Left kidney (tissue), 1 donor: ENCODE data around the gene TMEM119. TPM values are rescaled to one million over a fixed set of nuclear protein-coding genes. Genes with fewer than 3 reads are reported as not detected.

Experiments used
- polyA plus RNA-seq: library from polyadenylated mRNA; unstranded; fragments of 120-200 nt; gene quantifications from one replicate; pipeline ENCODE4 v1.2.1, GENCODE V29; 2013; ENCODE audit not compliant: insufficient read length

The TMEM119 gene
- polyA plus RNA-seq, 1 donor: 15.0 TPM

Other genes starting within 250 kb of the TMEM119 start
- gene FICD, start 82.8 kb downstream of the TMEM119 start, polyA plus RNA-seq: 3.6 TPM
- gene SART3, start 36.9 kb downstream of the TMEM119 start, polyA plus RNA-seq: 69.0 TPM
- gene ISCU, start 35.5 kb downstream of the TMEM119 start, polyA plus RNA-seq: 107 TPM
- gene SELPLG, start 35.8 kb upstream of the TMEM119 start, polyA plus RNA-seq: 1.3 TPM
- gene CORO1C, start 133.4 kb upstream of the TMEM119 start, polyA plus RNA-seq: 72.3 TPM